Stimulated activated CD4-positive, alpha-beta T cell treated with anti-CD3 and anti-CD28 coated beads, Interleukin-2, amount 100 ng/mL, for 4 hours (primary cell): ENCODE data around the gene MYH6.
"Not testable (repeated sequence)": the region's sequence is repeated elsewhere in the genome, so short reads cannot be mapped to it uniquely, and the experiment has no call there.

Source experiments
- DNase-seq: peaks from one replicate; pipeline ENCODE4 v3.0.0-alpha.2; 2020; ENCODE audit warnings: low read depth

Gene MYH6

GRCh38 chr14:23407516-23408306, at the start of gene MYH6:
MYH6 (minus strand) TSS chr14:23408273; CDS start chr14:23407223, 1,050 bp downstream.
- no peak for DNase-seq

DNA sequence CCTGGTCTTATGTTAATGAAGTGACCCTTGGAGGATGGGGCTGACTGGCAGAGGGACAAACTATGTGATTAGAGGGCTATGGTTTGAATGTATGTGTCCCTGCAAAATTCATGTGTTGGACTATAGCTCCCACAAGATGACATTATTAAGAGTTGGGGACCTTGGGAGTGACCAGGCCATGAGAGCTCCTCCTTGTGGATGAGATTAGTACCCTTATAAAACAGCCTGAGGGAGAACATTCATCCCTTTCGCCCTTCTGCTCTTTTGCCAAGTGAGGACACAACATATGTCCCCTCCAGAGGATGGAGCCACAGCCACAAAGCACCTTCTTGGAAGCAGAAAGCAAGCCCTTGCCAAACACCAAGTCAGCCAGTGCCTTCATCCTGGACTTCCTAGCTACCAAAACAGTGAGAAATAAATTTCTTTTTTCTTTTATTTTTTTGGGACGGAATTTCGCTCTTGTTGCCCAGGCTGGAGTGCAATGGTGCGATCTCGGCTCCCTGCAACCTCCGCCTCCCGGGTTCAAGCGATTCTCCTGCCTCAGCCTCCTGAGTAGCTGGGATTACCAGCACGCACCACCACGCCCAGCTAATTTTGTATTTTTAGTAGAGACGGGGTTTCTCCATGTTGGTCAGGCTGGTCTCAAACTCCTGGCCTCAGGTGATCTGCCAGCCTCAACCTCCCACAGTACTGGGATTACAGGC, 49.0 kb upstream of the MYH6 start:
- DNase-seq, result not testable (repeated sequence)

GRCh38 chr14:23454445-23454856, 46.4 kb upstream of the MYH6 start:
- DNase-seq, result no peak

DNA sequence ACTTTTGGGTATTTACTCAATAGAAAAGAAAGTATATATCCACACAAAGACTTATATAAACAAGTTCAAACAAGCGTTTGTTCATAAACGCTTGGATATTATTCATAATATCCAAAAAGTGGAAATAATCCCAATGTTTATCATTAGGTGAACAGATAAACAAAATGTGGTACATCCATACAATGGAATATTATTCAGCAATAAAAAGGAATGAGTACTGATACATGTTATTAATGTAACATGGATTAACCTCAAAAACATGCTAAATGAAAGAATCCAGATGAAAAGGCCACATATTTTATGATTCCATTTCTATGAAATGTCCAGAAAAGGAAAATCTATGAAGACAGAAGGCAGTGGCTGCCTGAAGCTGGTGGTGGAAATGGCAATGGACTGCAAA, 44.2 kb upstream of the MYH6 start:
- no peak for DNase-seq

GRCh38 chr14:23450379-23450778, 42.3 kb upstream of the MYH6 start:
- no peak for DNase-seq

GRCh38 chr14:23449314-23449713, 41.2 kb upstream of the MYH6 start:
- DNase-seq, result no peak

DNA sequence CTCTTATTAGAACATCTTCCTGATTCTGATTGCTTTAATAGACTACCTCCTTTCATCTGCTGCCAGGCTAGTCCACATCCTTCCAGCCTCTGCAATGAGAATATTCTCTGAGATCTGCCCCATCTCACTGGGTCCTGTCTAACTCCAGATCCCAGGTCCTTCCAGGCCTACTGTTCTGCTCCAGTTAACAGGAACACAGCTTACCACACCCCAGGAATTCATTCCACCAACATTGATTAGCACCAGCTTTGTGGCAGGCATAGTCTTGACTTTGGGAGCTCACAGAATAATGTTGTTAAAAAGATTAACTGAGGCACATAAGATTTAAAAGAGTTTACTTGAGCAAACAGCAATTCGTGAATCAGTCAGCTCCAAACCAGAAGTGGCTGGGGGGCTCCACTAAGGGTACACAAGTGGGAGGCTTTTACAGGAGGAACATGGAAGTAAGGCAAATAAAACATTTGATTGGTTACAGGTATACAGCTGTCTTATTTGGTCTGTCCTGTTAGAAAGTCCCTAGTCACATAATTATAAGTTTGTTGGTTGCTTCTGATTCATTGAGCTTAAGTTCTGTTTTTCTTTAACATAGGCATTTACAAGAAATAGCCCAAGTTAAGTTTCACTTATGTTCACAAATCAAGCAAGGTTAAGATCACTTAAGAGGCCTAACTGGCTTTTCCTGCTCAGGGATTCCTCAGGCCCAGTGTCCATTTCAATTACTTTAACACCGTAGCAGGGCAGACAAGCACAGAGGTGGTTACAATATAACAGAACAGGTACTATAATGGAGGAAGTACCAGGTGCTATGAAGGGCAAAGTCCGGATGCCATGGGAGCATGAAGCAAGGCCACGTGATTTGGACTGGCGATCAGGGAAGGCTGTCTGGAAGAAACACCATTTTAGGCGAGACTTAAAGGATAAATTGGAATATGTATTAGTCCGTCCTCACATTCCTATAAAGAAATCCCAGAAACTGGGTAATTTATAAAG, 39.6 kb upstream of the MYH6 start:
- no peak for DNase-seq

GRCh38 chr14:23446291-23446851, 38.3 kb upstream of the MYH6 start:
- no peak for DNase-seq

- no peak for DNase-seq
Observed at GRCh38 chr14:23445773-23446172, 37.7 kb upstream of the MYH6 start.

DNA sequence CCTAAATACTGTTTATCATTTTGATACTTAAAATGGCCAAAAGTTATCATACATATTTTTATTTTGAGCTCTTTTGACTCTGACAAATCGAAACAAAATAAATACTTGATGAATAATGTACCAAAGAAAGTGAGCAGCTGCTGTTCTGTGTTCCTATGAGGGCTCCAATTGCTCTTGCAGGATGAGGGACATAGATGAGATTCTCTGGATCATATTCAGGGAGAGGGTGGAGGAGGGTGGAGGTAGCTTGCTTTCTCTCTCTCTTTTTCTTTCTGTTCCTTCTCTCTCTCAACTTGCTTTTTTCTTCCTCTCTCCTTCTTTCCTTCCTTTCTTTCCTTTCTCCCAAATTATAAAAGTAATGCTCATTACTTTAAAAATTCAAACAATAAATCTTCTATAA, 36.2 kb upstream of the MYH6 start:
- no peak for DNase-seq

DNA sequence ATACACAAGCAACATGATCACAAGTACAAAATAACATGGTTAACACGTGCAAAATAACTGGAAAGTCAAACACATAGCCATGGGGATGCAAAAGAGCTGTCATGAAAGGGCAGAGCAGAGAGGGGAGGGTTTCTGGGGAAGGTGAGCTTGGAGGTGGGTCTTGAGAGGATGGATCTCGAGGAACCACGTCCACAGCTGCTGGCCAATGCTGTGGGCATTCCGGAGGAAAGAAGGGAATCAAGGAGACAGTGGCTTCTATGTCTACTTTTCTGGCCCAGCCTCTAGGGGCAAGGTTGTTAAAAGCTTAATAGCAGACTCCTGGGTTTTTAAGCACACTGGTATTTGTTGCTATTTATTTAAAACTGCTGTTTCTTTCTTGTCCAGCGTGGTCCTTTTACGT, 35.8 kb upstream of the MYH6 start:
- no peak for DNase-seq

DNA sequence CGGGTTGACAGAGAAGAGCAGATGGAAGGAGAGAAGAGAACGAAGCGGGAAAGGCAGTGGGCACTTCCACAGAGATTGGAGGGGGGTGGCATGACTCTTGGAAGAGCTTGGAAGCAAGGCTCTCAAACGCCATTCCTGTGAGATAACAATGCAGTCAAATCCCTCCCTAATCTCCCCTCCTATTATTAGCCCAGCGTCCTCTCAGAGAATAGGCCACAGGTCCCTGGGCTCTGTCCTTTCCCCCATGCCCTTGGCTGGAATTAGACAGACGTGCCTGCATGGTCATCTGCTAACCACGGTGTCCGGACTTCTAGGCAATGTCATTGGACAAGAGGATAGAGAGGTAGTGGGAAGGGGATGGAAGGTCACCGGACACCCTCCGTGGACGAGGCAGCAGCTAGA, 35.3 kb upstream of the MYH6 start:
- DNase-seq, result no peak

- DNase-seq, result no peak
Observed at GRCh38 chr14:23442721-23443356, 34.8 kb upstream of the MYH6 start.

- no peak for DNase-seq
Observed at GRCh38 chr14:23441076-23441475, 33.0 kb upstream of the MYH6 start.

DNA sequence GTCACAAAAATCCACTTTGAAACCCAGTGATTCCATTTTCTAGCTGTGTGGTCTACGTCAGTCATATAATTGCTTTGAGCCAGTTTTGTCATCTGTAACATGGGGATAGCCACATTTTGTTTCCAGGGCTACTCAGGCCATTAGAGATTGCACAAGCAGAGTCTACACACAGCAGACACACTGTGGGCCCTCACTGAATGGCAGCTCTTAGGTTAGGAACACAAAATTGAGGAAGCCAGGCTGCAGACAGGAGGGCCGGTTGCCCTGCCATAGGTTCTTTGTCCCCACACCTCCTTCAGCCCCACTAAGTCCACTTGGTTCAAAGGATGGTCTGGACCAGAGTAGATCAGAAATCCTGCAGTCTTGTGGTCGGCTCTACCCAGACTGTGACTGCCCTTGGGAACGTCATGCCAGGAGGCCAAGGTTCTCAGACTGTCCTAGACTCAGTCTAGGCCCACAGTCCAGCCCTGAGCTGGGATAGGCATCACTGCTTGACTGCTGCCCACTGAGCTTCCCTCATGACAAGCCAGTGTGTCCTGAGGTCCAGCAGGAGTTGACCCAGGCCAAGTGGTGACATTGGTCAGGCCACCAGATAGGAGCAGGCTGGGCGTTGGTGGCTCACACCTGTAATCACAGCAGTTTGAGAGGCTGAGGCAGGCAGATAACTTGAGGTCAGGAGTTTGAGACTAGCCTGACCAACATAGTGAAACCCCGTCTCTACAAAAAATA, 31.2 kb upstream of the MYH6 start:
- DNase-seq, result no peak

DNA sequence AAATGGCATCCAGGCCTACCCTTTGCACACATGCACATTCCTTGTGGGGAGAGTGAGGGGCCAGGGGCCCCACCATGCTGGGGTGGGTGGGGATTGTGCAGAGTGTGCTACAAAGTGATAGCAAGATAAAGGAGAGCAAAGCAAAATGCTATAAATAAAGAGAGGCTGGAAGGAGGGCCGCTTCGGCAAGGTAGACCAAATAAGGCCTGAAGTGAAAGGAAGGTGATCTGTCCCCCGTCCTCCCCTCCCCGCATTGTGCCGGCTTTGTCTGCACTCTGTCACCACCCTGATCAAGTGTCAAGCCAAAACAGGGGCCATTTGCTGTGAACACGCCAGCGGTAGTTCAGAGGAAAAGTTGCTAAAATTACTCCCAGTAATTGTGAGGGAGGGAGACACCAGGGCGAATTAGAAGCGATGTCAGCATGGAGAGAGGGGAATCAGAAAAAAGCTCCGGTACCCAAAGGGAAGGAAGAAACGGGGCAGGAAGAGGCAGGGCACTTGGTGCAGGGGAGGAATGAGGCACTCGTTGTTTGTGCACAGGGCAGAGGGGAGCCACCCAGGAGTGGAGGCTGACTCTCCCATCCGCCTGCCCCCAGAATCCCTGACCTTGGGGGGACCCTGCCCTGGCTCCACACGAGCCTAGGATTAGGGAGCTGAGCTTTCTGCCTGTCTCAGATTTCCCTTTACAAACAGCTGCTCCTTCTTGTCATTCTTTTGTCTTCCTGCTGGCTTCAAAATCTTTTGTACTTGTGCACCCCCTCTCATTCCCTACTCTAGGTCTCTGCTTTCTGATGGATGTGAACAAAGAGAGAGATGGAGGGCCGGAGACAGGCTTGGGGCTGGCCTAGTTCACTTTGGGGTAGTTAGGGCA, 30.3 kb upstream of the MYH6 start:
- DNase-seq, result no peak

DNA sequence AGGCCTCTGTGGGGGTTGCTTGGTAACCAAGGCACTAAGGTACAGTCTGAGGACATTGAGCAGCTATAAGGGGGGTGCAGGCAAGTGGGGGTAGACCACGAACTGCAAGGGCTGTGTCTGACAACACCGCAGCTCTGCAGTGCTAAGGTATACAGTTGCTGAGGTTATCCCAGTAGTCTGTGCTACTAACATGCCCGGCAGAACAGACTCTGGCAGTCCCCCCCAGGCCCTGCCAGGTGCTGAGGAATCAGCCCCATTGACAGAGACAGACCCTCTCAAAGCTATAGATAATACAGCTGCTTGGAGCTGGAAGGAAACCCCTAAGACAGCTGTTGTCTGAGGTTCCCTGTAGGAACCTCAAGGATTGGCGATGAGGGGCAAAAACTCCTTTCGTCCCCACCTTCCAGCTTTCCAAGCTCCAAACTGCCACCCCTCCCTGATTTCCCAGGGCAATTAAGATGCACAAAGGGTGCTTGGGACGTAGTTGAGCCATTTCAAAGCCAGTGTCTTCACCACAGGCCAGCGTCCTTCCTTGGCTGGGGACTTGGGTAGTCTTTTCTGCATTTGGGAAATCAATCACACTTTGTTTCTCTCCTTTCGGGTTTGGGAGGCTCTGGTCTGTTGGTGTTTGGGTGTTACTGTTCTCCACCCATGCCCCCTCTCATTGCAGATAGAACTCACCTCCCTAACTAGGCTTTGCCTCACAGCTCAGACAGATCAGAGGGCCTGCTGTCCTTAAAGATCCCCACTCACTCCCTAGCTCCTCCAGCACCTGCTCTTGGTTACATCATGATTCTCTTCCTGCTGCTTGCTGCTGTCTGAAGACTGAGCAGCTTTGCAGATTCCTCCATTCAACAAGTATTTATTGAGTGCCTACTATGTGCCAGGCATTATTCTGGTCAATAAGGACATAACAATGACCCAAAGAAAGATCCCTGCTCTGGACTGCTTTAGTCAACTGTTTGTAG, 29.3 kb upstream of the MYH6 start:
- DNase-seq, result no peak

- no peak for DNase-seq
Observed at GRCh38 chr14:23436327-23437132, 28.5 kb upstream of the MYH6 start.
